Measurements from ENCODE around the gene LRP2.
"Not testable (repeated sequence)": the region's sequence is repeated elsewhere in the genome, so short reads cannot be mapped to it uniquely, and the experiment has no call there.

Gene LRP2

DNA sequence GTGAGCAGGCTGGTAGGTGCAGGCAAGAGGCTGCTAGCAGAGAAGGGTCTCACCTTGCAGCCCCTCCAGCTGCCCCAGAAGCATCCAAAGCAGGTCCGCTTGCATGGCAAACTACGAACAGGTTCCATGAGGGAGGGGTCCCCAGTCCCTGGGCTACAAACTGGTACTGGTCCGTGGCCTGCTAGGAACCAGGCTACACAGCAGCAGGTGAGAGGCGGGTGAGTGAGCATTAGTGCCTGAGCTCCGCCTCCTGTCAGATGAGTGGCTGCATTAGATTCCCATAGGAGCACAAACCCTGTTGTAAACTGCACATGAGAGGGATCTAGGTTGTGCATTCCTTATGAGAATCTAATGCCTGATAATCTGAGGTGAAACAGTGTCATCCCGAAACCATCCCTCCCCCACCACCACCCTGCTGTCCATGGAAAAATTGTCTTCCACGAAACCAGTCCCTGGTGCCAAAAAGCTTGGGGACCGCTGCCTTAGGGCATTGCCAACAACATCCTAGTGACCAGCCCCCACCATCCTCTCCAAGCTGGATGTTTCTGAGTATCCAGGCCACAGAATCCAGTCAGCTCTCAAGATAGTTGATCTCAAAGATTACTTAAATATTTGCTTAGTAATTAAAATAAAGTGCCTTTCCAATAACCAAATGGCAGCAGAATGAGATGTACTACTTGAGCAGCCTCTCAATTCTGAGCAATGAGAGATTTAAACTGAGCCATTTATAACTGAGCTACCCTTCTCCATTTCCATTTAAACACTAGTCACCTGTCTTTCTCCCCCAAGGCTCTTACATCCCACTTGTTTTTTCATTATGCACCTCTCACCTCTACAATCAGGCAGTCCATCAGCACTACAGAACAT lies 32.4 kb downstream of the LRP2 start:
- no peak overlapping the region for H3K27ac Mint-ChIP-seq
- no peaks in the 10 kb centered on the region for H3K36me3 Mint-ChIP-seq
- H3K4me3 Mint-ChIP-seq = no peak overlapping the region
- no peak for DNase-seq (ENCODE audit: low spot score in 2 of 2)
- H3K9me3 Mint-ChIP-seq = no peaks in the 10 kb centered on the region
- no peaks in the 10 kb centered on the region for H3K4me1 Mint-ChIP-seq
- ATAC-seq = peak; percentile 44

DNA sequence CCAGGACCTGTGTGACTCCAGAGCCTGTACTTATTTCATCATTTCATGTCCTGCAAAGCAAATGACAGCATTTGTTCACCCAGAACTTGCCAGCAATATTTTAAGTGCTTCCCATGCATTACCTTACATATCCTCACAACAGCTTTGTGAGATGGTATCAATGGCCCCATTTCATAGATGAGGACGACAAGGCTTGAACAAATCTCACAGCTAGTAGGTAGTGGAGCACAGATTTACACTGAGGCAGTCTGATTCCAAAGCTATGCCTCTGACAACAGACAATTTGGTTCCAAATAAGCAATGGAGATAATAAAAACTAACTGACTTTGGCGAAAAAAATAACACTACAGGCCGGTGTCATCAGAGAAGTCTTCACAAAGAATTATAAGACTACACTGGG lies 33.5 kb downstream of the LRP2 start:
- no peaks in the 10 kb centered on the region for H3K36me3 Mint-ChIP-seq
- no peaks in the 10 kb centered on the region for H3K9me3 Mint-ChIP-seq
- no peak for ATAC-seq
- no peak overlapping the region for H3K4me3 Mint-ChIP-seq
- no peak for DNase-seq (ENCODE audit: low spot score in 2 of 2)
- H3K4me1 Mint-ChIP-seq = no peaks in the 10 kb centered on the region
- peak overlapping the region; percentile 12 for H3K27ac Mint-ChIP-seq

DNA sequence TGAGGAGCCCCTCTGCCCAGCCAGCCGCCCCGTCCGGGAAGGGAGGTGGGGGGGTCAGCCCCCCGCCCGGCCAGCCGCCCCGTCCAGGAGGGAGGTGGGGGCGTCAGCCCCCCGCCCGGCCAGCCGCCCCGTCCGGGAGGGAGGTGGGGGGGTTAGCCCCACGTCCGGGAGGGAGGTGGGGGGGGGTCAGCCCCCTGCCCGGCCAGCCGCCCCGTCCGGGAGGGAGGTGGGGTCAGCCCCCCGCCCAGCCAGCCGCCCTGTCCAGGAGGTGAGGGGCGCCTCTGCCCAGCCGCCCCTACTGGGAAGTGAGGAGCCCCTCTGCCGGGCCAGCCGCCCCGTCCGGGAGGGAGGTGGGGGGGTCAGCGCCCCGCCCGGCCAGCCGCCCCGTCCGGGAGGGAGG lies 34.5 kb downstream of the LRP2 start:
- not testable (repeated sequence) for H3K27ac Mint-ChIP-seq; DNase-seq (ENCODE audit: low spot score in 2 of 2); H3K36me3 Mint-ChIP-seq; H3K4me1 Mint-ChIP-seq; H3K4me3 Mint-ChIP-seq; ATAC-seq; H3K9me3 Mint-ChIP-seq

DNA sequence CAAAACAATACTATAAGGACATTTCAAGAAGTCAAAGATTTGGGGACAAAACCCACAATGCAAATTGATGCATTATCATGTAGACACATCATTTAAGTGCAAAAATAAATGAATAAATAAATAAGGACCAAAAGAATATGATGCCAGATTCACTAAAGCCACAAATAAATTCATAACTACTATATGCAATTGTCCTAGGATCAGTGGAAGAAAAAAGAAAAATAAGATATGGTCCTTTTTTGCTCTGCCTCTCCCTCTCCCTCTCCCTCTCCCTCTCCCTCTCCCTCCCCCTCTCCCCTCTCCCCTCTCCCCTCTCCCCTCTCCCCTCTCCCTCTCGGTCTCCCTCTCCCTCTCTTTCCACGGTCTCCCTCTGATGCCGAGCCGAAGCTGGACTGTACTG lies 36.4 kb downstream of the LRP2 start:
- DNase-seq (ENCODE audit: low spot score in 2 of 2); H3K36me3 Mint-ChIP-seq; H3K27ac Mint-ChIP-seq; H3K4me3 Mint-ChIP-seq; ATAC-seq; H3K4me1 Mint-ChIP-seq; H3K9me3 Mint-ChIP-seq: not testable (repeated sequence)

DNA sequence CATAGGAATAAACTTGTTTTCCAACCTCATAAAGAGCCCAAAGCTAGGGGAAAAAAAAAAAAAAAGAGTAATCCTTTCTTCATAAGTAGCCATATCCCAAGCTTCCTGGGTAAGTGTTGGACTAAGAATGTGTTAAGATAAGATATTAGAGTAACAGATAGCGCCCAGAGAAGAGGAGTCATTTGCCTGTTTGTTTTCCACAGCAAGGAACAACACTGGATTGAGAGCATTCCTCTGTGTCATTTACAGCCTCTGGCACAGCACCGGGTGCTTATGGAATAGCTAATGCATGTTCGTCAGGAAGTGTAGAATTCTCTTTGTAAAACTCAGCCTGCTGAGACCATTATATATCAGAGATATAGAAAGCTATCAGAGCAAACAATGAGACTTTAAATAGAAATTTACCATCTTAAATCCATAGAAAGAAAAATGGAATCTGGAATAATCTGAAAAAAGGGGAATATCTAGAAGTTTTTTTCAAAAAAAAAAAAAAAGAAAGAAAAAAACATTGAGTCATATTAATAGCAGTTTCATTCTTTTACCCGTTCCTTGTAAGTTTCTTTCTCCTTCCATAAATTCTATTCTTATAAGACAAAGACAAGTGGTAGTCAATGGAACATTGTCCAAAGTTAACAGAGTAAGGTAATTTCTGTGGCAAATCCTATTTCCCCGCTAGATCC lies 37.6 kb downstream of the LRP2 start:
- ATAC-seq = no peak
- H3K27ac Mint-ChIP-seq = no peak overlapping the region

DNA sequence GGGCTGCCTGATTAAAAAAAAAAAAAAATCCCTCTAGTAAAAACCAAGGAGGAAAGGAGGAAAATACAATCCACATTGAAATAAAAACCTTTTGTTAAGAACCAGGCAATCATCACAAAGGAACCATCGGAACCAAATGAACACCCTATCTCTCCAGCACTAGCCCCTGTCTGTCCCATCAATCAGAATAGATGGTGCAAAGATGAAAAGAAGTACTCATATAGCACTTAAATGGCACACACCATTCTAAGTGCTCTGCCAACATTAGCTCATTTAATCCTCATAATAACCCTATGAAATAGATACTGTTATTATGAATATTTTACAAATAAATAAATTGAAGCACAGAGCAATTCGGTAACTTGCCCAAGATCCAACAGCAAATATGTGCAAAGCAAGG lies 38.5 kb downstream of the LRP2 start:
- Mint-ChIP-seq H3K27ac (no peak overlapping the region), H3K36me3 (no peaks in the 10 kb centered on the region), H3K9me3 (no peaks in the 10 kb centered on the region), H3K4me1 (no peaks in the 10 kb centered on the region), H3K4me3 (no peak overlapping the region)
- DNase-seq (ENCODE audit: low spot score in 2 of 2) (no peak), ATAC-seq (no peak)

More for the DNA sequence above, 37.6 kb downstream of the LRP2 start:
- no peaks in the 10 kb centered on the region for H3K9me3 Mint-ChIP-seq
- no peak overlapping the region for H3K4me3 Mint-ChIP-seq
- no peaks in the 10 kb centered on the region for H3K4me1 Mint-ChIP-seq
- H3K36me3 Mint-ChIP-seq = no peaks in the 10 kb centered on the region
- DNase-seq (ENCODE audit: low spot score in 2 of 2) = no peak

DNA sequence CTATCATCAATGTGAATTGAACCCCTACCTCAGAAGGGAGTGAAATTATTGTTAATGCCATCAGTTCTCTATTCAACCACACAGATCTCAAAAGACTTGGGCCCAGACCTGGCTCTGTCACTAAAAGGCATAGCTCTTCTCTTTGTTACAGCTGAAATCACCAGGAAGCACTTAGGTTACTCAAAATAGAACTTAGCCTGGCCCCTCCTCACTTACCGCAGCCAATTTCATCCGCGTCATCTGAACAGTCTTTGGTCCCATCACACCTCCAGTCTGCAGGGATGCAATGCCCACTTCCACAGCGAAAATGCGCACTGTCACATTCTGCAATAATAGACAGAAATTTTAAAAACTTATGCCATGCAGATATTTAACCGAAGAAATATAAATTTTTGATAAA lies 41.8 kb downstream of the LRP2 start:
- no peaks in the 10 kb centered on the region for H3K36me3 Mint-ChIP-seq
- H3K4me1 Mint-ChIP-seq = no peaks in the 10 kb centered on the region
- DNase-seq (ENCODE audit: low spot score in 2 of 2) (no peak), ATAC-seq (no peak)
- no peak overlapping the region for H3K27ac Mint-ChIP-seq
- H3K4me3 Mint-ChIP-seq = no peak overlapping the region
- no peaks in the 10 kb centered on the region for H3K9me3 Mint-ChIP-seq

DNA sequence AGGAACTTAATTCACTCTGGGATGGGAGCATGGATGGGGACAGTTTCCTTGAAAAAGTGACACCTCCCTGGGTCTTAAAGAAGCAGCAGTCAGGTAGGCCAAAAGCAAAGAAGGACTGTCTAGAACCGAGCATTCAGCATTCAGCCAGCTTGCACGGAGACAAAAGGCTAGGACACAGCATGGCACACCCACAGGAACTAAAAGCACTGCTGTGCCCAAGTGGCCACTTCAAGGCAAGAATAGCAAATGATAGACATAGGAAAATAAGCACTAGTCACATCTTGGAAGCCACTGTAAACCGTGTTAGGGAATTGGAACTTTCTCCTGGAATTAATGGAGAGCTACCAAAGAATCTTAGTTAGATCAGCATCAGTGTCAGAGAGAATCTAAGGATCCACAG lies 47.0 kb downstream of the LRP2 start:
- Mint-ChIP-seq H3K4me1 (no peaks in the 10 kb centered on the region), H3K9me3 (peaks cover 3% of the 10 kb centered on the region), H3K36me3 (no peaks in the 10 kb centered on the region), H3K4me3 (no peak overlapping the region), H3K27ac (no peak overlapping the region)
- ATAC-seq (no peak), DNase-seq (ENCODE audit: low spot score in 2 of 2) (no peak)

DNA sequence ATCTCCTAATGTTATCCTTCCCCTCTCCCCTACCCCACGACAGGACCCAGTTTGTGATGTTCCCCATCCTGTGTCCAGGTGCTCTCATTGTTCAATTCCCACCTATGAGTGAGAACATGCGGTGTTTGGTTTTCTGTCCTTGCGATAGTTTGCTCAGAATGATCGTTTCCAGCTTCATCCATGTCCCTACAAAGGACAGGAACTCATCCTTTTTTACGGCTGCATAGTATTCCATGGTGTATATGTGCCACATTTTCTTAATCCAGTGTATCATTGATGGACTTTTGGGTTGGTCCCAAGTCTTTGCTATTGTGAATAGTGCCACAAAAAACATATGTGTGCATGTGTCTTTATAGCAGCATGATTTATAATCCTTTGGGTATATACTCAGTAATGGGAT lies 54.0 kb downstream of the LRP2 start:
- not testable (repeated sequence) for H3K27ac Mint-ChIP-seq, H3K36me3 Mint-ChIP-seq

DNA sequence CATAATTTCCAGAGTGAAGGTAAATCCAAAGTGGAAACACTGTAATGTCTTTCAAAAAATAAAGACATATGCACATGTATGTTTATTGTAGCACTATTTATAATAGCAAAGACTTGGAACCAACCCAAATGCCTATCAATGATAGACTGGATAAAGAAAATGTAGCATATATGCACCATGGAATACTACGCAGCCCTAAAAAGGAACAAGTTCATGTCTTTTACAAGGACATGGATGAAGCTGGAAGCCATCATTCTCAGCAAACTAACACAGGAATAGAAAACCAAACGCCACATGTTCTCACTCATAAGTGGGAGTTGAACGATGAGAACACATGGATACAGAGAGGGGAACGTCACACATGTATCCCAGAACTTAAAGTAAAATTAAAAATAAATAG lies 57.6 kb downstream of the LRP2 start:
- not testable (repeated sequence) for DNase-seq (ENCODE audit: low spot score in 2 of 2); H3K4me1 Mint-ChIP-seq; H3K4me3 Mint-ChIP-seq; H3K36me3 Mint-ChIP-seq; H3K27ac Mint-ChIP-seq; H3K9me3 Mint-ChIP-seq; ATAC-seq

More for the DNA sequence above, 54.0 kb downstream of the LRP2 start:
- H3K4me1 Mint-ChIP-seq; ATAC-seq; DNase-seq (ENCODE audit: low spot score in 2 of 2); H3K9me3 Mint-ChIP-seq; H3K4me3 Mint-ChIP-seq: not testable (repeated sequence)

DNA sequence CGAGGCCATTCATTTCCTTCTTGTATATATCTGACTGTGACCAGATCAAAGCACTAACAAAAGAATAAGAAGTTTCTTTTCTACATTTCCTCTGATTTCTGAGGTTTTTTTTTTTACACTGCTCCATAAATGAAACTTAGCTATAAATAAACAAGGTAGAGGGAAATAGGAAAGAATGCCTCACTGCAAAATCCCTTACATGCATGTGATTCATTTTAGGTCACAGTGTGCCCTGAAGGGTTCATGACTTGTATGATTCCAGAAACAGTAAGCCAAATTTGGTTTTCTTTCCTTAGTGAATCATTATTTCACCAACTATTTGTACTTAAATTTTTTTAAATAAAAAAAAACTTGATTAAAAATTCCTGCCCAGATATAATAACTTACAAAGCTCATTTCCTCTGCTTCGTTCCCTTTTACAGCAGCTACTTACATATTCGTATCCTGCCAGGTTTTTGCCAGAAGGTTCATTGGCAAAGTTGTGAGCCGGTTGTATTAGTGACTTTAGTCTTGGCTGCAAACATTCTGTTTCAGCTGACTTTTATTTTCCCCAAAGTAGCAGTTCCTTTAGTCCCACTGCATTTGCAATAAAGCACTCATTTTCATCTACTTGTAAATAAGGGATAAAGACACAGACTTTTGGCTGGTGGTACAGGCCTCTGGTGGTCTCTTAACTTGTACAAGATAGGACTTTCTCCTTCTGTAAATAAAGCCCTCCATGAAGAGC lies 58.6 kb downstream of the LRP2 start:
- Mint-ChIP-seq H3K36me3 (no peaks in the 10 kb centered on the region), H3K27ac (no peak overlapping the region), H3K4me3 (no peak overlapping the region), H3K9me3 (no peaks in the 10 kb centered on the region), H3K4me1 (no peaks in the 10 kb centered on the region)
- ATAC-seq = no peak
- no peak for DNase-seq (ENCODE audit: low spot score in 2 of 2)

DNA sequence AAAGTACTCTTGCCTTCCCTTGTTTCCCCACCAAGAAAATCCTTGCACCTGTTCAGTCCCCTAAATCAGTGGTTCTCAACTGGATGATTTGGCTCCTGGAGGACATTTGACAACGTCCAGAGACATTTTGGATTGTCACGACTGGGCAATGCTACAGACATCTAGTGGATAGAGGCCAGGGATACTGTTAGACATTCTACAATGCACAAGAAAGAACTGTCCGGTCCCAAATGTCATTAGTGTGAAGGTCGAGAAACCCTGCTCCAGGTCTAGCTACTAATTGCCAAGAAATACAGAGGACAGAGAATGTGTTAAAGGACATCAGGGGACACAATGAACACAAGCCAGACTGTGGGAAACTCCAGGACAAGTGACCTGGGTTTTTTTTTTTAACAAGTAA lies 60.0 kb downstream of the LRP2 start:
- Mint-ChIP-seq H3K27ac (no peak overlapping the region), H3K36me3 (no peaks in the 10 kb centered on the region), H3K9me3 (no peaks in the 10 kb centered on the region), H3K4me1 (no peaks in the 10 kb centered on the region), H3K4me3 (no peak overlapping the region)
- no peak for DNase-seq (ENCODE audit: low spot score in 2 of 2)
- no peak for ATAC-seq

DNA sequence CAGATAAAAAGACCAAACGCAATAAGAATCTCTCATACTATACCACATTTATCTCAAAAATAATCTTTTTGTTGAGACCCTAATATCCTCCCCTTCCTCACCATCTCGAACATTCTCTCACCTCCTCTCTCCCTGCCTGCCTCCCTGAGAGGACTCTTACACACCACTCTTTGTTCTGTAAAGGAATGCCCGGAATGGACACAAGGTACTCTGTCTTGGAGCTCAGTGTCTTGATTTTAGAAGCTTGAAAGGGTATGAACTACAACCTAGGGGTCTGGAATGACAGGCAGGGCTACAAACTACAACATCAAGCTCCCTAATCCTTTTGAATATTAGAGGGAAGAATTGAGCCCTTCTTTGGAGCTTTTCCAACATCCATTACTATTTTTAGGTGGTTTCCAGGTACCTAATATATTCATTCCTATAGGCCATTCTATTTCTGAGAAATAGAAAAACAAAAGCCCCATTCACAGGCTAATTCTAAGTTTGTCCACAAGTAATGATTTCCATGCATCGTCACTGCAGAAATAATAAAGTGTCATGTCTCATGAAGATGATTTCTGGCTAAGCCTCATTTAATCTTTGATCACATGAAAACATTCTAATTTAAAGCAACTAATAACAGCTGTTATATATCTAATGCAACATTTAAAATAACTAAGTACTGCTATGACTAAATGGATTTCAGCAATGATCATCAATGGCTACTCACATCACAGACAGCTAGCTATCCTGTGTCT lies 60.6 kb downstream of the LRP2 start:
- ATAC-seq (no peak), DNase-seq (ENCODE audit: low spot score in 2 of 2) (no peak)
- Mint-ChIP-seq H3K9me3 (no peaks in the 10 kb centered on the region), H3K4me3 (no peak overlapping the region), H3K36me3 (no peaks in the 10 kb centered on the region), H3K4me1 (no peaks in the 10 kb centered on the region), H3K27ac (no peak overlapping the region)

DNA sequence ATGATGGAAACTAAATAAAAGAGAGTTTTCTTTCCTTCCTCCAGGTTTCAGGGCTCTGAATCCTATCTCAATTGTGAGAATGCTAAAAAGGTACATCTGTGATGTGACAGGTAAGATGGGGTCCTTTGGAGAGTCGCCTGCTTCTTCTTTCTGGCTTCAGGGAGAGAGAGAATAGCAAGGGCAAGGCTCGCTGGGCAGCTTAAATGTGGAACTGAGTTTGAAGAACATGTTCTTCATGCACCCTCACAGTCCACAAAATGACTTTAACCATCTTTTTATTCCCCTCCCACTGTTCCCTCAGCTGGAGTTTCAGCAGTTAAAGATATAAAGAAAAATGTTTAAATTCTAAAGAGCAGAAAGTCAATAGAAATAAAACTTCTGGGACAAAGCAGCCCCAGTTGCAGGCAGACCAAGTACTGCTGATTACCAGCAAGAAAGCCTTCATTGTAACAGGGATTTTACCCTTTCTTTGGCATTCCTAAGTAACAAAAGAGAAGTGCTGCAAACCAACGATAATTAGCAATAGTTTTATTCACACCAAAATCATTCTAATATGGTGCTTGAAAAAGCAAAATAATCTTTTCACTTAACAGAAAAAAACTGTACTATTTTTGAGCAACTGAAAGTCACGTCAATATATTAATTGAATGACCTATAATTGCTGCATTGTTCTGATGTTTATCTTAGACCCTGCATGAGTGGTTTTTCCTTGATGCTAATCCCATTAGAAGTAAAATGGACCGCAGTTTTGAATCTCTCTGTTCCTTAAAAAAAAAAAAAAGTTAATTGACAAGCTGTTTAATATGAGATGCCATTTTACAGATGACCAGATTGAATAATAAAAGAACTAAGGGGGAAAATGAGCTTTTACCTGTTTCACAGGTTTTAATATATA lies 61.5 kb downstream of the LRP2 start:
- ATAC-seq = no peak
- Mint-ChIP-seq H3K27ac (no peak overlapping the region), H3K9me3 (no peaks in the 10 kb centered on the region), H3K4me3 (no peak overlapping the region), H3K4me1 (no peaks in the 10 kb centered on the region), H3K36me3 (no peaks in the 10 kb centered on the region)
- DNase-seq (ENCODE audit: low spot score in 2 of 2) = no peak

Measured in stimulated activated effector memory CD8-positive, alpha-beta T cell treated with anti-CD3 and anti-CD28 coated beads, Interleukin-12 subunit alpha, Interleukin-12 subunit beta, amount 100 ng/mL, for 72 hours (primary cell).